K562 (cell line): ENCODE results near the gene SLC33A1. TPM values are rescaled to one million over a fixed set of nuclear protein-coding genes. Genes with fewer than 3 reads are reported as not detected.

Experiments
- ARID1B ChIP-seq: fragments of 450-650 bp; IDR thresholded peaks from 2 replicates; pipeline ENCODE4 v1.6.1; 2016; ENCODE audit warnings: antibody characterized with exemption, mild to moderate bottlenecking, inconsistent platforms
- COPS2 ChIP-seq: fragments of 450-650 bp; conservative IDR thresholded peaks from 2 replicates; pipeline ENCODE4 v1.6.1; 2016; ENCODE audit warnings: mild to moderate bottlenecking, moderate library complexity
- DDX20 ChIP-seq: fragments of 450-650 bp; IDR thresholded peaks from 2 replicates; pipeline ENCODE4 v1.6.1; 2016; ENCODE audit warnings: missing genetic modification characterization, low read depth, mild to moderate bottlenecking, missing compliant biosample characterization, moderate library complexity
- GTF2A2 ChIP-seq: IDR thresholded peaks from 2 replicates; pipeline ENCODE4 v1.6.1; 2016; ENCODE audit warnings: mild to moderate bottlenecking, missing genetic modification characterization, missing compliant biosample characterization
- KLF10 ChIP-seq: fragments of 250-450 bp; sonication (Bioruptor Pico); IDR thresholded peaks from 2 replicates; pipeline ENCODE4 v1.6.1; 2021; ENCODE audit warnings: matching md5 sums
- LARP7 ChIP-seq: fragments of 450-650 bp; IDR thresholded peaks from 2 replicates; pipeline ENCODE4 v1.6.1; 2016
- NFIC ChIP-seq: fragments of 450-650 bp; IDR thresholded peaks from 2 replicates; pipeline ENCODE4 v1.6.1; 2017; ENCODE audit warnings: mild to moderate bottlenecking, inconsistent platforms
- NR2C2 ChIP-seq, 2 experiments: fragments of 200-800 bp in 1 of 2; sonication (Bioruptor generic) in 1 of 2; sonication (generic) in 1 of 2; formaldehyde crosslinking in 1 of 2; IDR thresholded peaks; 2 replicates each; pipeline versions ENCODE4 v1.6.1 to v1.8.0; 2016 to 2022; ENCODE audit warnings: mild to moderate bottlenecking in 1 of 2, missing compliant biosample characterization in 1 of 2, missing genetic modification characterization in 1 of 2, missing genetic modification reagents in 1 of 2
- PCBP2 ChIP-seq: fragments of 200-400 bp; formaldehyde crosslinking; IDR thresholded peaks from 2 replicates; pipeline ENCODE4 v1.6.1; 2018; ENCODE audit warnings: low read length, low read depth, mild to moderate bottlenecking, moderate library complexity; ENCODE audit not compliant: poor library complexity, severe bottlenecking
- RBFOX2 ChIP-seq: fragments of 200-400 bp; formaldehyde crosslinking; IDR thresholded peaks from 2 replicates; pipeline ENCODE4 v1.6.1; 2017; ENCODE audit warnings: low read depth, mild to moderate bottlenecking, low read length, moderate library complexity
- RREB1 ChIP-seq: fragments of 250-450 bp; sonication (Bioruptor Pico); IDR thresholded peaks from 2 replicates; pipeline ENCODE4 v1.4.0; 2020
- TBP ChIP-seq: optimal IDR thresholded peaks from 2 replicates; pipeline ENCODE3; 2011; ENCODE audit warnings: low read depth, low read length, improper control_type of control experiment
- TEAD1 ChIP-seq, 2 experiments: fragments of 450-650 bp in 1 of 2; sonication (generic) in 1 of 2; formaldehyde crosslinking; IDR thresholded peaks; 2 replicates each; pipeline versions ENCODE4 v1.4.0 to v1.8.0; 2020 to 2022; ENCODE audit warnings: mild to moderate bottlenecking in 2 of 2, missing genetic modification reagents in 1 of 2
- TEAD2 ChIP-seq: fragments of 450-650 bp; IDR thresholded peaks from 2 replicates; pipeline ENCODE4 v1.6.1; 2016; ENCODE audit warnings: missing genetic modification characterization, control low read depth, missing compliant biosample characterization
- TFE3 ChIP-seq: fragments of 450-650 bp; formaldehyde crosslinking; IDR thresholded peaks from 2 replicates; pipeline ENCODE4 v1.4.0; 2020; ENCODE audit warnings: mild to moderate bottlenecking, mixed read lengths
- ZNF174 ChIP-seq: fragments of 250-450 bp; sonication (Bioruptor Pico); IDR thresholded peaks from 2 replicates; pipeline ENCODE4 v1.4.0; 2020; ENCODE audit warnings: mild to moderate bottlenecking
- ZNF253 ChIP-seq: fragments of 250-450 bp; sonication (Bioruptor Pico); conservative IDR thresholded peaks from 2 replicates; pipeline ENCODE4 v1.6.1; 2021; ENCODE audit warnings: mild to moderate bottlenecking
- ZNF511 ChIP-seq: sonication (generic); formaldehyde crosslinking; IDR thresholded peaks from 2 replicates; pipeline ENCODE4 v1.8.0; 2022; ENCODE audit warnings: mild to moderate bottlenecking, missing genetic modification reagents
- ZNF785 ChIP-seq: fragments of 250-450 bp; sonication (Bioruptor Pico); IDR thresholded peaks from 2 replicates; pipeline ENCODE4 v1.4.0; 2020; ENCODE audit warnings: mild to moderate bottlenecking
- polyA plus RNA-seq, 8 experiments: library from polyadenylated mRNA; depleted of rRNA in 4 of 8; stranded (reverse) in 5 of 8; unstranded in 3 of 8; fragments of >200 nt; fragmentation: Nextera tagmentation in 2 of 8; fragmentation: Illumina TruSeq in 1 of 8; extraction: Ambion mirVana in 2 of 8; extraction: Trizol in 1 of 8; gene quantifications; 2 replicates each; pipeline versions ENCODE4 v1.2.1 to v1.2.3, GENCODE V29; 2011 to 2014; ENCODE audit warnings: inconsistent platforms in 1 of 8, missing spikeins in 1 of 8
- total RNA-seq, 7 experiments: library from RNA; depleted of rRNA in 6 of 7; stranded (reverse); fragments of >200 nt in 6 of 7; fragmentation: Illumina TruSeq in 2 of 7; extraction: Trizol in 2 of 7; gene quantifications; 2 replicates each; pipeline versions ENCODE4 v1.2.1 to v1.2.3, GENCODE V29; 2011 to 2021; ENCODE audit warnings: low replicate concordance in 1 of 7

The SLC33A1 gene
- total and polyA plus RNA-seq, 9 of the 15 experiments (the other 6 are each of a cell fraction or from before 2014, with no cell fraction given) = 6.2 to 26.8 (median 19.6) TPM

GRCh38 chr3:155854141-155854940 lies at the start of gene SLC33A1 (continued):
- TF ChIP-seq TFE3 (CRISPR knock-in tag) (peak; percentile 100), RBFOX2 (peak; percentile 96), TEAD2 (tag) (no peak), DDX20 (tag) (no peak), TEAD1 (CRISPR knock-in tag; IDR thresholded peaks at IDR 0.05) (peak in 1 of 2 experiments; percentile 35; a peak in 2 of 4 replicates), COPS2 (no peak), ZNF174 (CRISPR knock-in tag) (no peak), KLF10 (CRISPR knock-in tag) (no peak), ZNF253 (CRISPR knock-in tag) (no peak), GTF2A2 (no peak), LARP7 (0 out of 2 replicates have a peak, but pooled peaks have one; percentile 63), ZNF785 (CRISPR knock-in tag) (no peak), TBP (peak; percentile 92), PCBP2 (no peak), NFIC (peak; percentile 60), NR2C2 (CRISPR knock-in tag; IDR thresholded peaks at IDR 0.05) (no peak), NR2C2 (tag; IDR thresholded peaks at IDR 0.05) (peak; percentile 87), ZNF511 (CRISPR knock-in tag) (no peak; the same call in 1 of the 2 replicates), ARID1B (peak; percentile 59), RREB1 (CRISPR knock-in tag) (peak; percentile 73; the same call in 1 of the 2 replicates)
